Activated CD8-positive, alpha-beta memory T cell treated with anti-CD3 and anti-CD28 coated beads for 36 hours (primary cell): ENCODE measurements around the gene DECR2. TPM values are rescaled to one million over a fixed set of nuclear protein-coding genes. Genes with fewer than 3 reads are reported as not detected.

Experiments
- CTCF ChIA-PET: fragments of 350-600 bp; sonication (Branson Sonifier 250); formaldehyde crosslinking; loops from one replicate; lab custom pipeline; 2021; ENCODE audit warnings: antibody characterized with exemption; lab: Charles Lee
- POLR2A ChIA-PET: fragments of 350-600 bp; sonication (Branson Sonifier 250); formaldehyde crosslinking; loops from one replicate; lab custom pipeline; 2021; ENCODE audit warnings: antibody characterized with exemption; lab: Charles Lee
- total RNA-seq, 2 experiments: library from RNA; stranded (reverse); gene quantifications; one replicate each; pipeline ENCODE4 v1.2.3, GENCODE V29; 2021

The DECR2 gene
- total RNA-seq, 2 experiments from 2014 or later = 8.2 to 10.2 TPM

DNA sequence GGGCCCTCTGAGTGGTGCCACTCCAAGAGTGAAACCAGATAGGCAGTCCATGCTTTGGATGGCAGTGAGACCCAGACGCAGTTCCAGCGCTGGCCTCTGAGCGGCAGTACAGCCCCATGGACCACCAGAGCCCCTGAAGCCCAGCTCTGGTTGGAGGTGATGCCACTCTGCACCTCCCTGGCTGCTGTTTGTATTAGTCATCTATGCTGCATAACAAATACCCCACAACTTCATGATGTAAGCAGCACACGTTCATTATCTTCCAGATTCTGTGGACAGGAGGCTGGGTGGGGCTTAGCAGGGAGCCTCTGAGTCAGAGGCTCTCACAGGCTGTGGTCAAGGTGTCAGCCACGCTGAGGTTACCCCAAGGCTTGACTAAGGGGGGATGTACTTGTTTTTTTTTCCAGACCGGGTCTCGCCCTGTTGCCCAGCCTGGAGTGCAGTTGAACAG lies 9.8 kb upstream of the DECR2 start:
- ChIA-PET CTCF (interaction anchor here (0.7 to 1.9 kb wide), 11 partner anchors 9 to 905 kb away, joined by 3 to 6 read pairs (median 4); partner anchors contain the start of genes DECR2 and RAB11FIP3), POLR2A (interaction anchor here (0.7 to 1.4 kb wide), 4 partner anchors 8 to 348 kb away, joined by 3 to 4 read pairs (median 3); partner anchors contain the start of genes CAPN15 and RAB11FIP3)

DNA sequence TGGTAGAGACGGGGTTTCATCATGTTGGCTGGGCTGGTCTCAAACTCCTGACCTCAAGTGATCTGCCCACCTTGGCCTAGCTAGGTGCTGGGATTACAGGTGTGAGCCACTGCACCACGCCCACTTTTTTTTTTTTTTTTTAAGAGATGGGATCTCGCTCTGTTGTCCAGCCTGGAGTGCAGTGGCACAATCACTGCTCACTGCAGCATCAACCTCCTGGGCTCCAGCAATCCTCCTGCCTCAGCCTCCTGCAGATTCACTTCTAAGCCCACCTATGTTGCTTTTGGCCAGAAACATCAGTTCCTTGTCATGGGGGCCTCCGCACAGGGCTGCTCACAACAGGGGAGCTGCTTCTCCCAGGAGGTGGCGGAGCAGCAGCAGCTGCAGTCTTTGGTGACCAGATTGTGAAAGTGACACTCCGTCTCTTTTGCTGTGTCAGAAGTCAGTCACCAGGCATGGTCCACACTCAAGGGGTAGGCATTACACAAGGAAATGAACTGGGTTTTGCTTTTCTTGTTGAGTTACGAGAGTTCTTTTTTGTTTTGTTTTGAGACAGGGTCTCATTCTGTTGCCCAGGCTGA lies 9.1 kb upstream of the DECR2 start:
- POLR2A ChIA-PET = interaction anchor here (0.7 to 1.4 kb wide), 3 partner anchors 9 to 347 kb away, joined by 3 to 4 read pairs (median 3); partner anchors contain the start of gene CAPN15
- CTCF ChIA-PET = interaction anchor here (0.7 to 1.9 kb wide), 10 partner anchors 8 to 904 kb away, joined by 3 to 6 read pairs (median 4); partner anchors contain the start of genes DECR2 and RAB11FIP3

DNA sequence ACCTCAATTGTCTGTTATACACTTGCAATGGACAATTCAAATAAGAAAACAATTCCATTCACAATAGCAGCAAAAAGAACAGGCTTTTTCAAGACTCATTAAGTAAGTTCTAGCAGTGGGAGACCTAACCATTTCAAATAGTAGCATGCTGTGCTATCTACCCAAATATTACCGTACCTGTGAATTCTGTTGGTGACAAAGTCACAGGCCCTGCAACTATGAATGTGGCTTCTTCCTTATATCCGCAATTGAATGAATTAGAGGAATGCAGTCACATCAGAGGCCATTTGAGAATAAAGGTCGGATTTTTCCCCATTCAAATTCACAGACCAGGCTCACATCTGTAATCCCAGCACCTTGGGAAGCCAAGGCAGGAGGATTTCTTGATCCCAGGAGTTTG lies 5.5 kb upstream of the DECR2 start:
- POLR2A ChIA-PET = no interaction called here
- CTCF ChIA-PET = interaction anchor here (0.6 kb wide), 1 partner anchor 91 kb away, joined by 3 read pairs; no protein-coding TSS in a partner anchor

DNA sequence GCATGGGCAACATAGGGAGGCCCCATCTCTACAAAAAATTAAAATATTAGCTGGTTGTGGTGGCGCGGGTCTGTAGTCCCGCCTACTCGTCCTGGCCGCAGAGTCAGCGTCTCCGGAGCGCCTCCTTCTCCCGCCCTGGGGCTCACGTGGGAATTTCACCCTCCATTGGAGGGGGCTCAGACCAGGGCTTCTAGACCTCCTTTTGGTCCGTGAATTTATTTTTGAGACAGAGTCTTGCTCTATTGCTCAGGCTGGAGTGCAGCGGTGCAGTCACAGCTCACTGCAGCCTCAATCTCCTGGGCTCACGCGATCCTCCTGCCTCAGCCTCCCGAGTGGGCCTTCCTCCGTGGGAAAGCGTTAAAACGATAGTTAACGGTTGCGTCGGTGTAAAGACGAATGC lies 5.1 kb upstream of the DECR2 start:
- CTCF ChIA-PET = interaction anchor here (0.6 kb wide), 1 partner anchor 91 kb away, joined by 3 read pairs; no protein-coding TSS in a partner anchor
- POLR2A ChIA-PET = no interaction called here

DNA sequence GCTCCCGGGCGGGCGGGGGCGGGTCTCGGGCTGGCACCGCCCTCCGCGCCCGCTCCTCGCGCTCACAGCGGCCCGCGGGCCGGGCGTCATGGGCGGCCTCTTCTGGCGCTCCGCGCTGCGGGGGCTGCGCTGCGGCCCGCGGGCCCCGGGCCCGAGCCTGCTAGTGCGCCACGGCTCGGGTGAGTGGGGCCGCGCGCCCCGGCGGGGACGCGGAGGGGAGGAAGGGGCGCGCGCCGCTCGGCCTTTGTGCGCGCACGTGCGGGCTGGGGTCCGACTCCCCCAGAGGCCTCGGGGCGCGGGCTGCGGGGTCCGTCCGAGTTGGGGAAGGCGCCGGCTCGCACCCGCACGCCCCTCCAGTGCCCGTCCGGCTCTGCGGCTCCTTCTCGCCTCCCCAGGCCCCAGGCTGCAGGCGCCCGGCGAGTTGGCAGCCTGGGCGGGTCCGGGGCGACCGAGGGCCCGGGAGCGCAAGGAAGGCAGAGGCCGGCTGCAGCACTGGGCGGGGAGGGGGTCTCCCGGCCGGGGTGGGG lies 4.5 kb upstream of the DECR2 start, which contains the start of gene NME4:
Gene NME4 (plus strand): TSS at position 65 of the 527 bp plus-strand sequence. CDS start 24 bp downstream, at position 89.
- ChIA-PET CTCF (no interaction called here), POLR2A (no interaction called here)

DNA sequence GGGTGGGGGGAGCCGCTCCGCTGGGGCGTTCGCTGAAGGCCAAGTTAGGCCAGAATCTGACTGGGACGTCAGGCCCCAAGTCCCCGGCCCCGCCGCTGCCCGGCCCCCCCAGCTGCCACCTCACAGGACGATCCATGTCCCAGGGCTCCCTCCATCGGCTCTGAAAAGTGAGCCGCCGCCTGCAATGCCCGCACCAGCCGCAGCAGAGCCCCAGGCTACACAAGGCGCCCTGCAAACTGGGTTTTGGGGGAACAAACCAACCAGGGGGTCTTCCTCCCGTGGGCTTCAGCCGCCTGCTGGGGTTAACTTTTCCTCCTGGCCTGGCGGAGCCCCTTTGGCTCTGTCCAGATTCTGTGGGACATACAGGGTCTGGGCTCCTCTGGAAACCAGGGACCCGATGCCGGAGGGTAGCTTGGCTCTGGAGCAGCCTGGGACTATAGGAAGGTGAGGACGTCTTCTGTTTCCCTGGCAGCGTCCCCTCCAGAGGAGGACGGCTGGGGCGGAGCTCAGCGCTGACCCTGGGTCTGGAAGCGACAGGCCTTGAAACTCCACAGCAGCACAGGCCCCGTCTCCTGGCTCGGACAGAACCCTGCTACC lies 3.9 kb upstream of the DECR2 start:
- POLR2A ChIA-PET = interaction anchor here (1.0 kb wide), 1 partner anchor 27 kb away, joined by 3 read pairs; the partner anchor contains the start of gene RAB11FIP3
- CTCF ChIA-PET = no interaction called here

DNA sequence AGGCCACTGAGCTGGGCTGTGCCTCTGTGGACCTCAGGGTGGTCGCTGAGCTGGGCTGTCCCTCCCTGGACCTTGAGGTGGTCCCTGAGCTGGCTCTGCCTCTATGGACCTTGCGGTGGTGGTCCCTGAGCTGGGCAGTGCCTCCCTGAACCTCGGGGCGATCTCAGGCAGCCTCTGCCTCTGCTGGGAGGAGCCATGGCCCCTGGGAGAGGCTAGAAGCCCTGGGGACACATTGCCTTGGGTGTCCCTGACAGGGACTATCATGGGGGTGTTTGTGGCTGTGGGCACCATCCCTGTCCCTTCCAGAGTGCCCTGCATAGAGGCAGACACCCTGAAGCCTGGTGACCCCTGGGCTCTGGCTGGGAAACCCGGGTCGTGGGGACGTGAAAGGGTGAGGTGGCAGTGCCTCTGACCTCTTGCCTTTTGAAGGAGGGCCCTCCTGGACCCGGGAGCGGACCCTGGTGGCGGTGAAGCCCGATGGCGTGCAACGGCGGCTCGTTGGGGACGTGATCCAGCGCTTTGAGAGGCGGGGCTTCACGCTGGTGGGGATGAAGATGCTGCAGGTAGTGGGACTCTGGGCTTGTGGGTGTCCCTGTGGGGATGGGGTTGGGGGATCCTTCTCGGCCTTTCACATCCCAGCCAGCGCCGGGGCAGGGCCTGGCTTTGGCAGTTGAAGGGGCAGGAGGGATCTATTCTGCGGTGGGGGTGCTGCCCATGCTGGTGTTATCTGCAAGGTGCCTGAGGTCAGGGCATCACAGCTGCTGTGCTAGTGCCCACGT lies 2.9 kb upstream of the DECR2 start:
- POLR2A ChIA-PET = interaction anchor here (1.0 kb wide), 1 partner anchor 26 kb away, joined by 3 read pairs; the partner anchor contains the start of gene RAB11FIP3
- CTCF ChIA-PET = no interaction called here

DNA sequence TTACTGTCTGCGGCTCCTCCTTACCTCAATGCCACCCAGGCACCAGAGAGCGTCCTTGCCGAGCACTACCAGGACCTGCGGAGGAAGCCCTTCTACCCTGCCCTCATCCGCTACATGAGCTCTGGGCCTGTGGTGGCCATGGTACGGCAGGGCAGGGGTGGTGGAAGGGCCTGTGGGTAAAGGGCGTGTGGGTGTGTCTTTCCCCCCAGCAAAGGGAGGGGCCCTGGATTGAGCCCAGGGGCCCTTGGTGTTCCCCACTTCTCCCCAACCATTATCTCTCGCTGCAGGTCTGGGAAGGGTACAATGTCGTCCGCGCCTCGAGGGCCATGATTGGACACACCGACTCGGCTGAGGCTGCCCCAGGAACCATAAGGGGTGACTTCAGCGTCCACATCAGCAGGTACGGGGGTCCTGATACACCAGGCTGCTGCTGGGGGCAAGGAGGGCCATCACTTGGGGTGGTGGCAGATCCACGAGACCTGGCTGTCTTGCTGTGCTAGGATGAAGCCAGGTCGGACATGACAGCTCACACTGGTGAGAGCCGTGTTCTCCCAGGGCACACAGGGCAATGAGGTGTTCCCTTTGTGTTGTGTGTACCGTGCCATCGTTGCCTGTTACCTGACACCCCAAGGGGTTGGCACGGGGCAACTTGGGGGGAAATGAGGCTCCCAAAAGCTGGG lies 2.2 kb upstream of the DECR2 start:
- ChIA-PET CTCF (interaction anchor here (1.8 to 2.1 kb wide), 2 partner anchors 9 to 282 kb away, joined by 3 to 4 read pairs; no protein-coding TSS in a partner anchor), POLR2A (no interaction called here)

DNA sequence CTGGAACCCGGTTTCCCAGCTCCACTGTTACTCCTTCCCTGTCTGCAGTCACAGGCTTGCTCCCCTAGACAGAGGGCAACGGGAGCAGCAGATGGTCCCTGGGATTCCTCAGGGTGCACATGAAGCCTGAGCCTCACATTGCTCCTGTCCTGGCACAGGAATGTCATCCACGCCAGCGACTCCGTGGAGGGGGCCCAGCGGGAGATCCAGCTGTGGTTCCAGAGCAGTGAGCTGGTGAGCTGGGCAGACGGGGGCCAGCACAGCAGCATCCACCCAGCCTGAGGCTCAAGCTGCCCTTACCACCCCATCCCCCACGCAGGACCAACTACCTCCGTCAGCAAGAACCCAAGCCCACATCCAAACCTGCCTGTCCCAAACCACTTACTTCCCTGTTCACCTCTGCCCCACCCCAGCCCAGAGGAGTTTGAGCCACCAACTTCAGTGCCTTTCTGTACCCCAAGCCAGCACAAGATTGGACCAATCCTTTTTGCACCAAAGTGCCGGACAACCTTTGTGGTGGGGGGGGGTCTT lies 1.6 kb upstream of the DECR2 start:
- CTCF ChIA-PET = interaction anchor here (1.2 to 2.1 kb wide), 3 partner anchors 8 to 283 kb away, joined by 3 to 5 read pairs (median 4); no protein-coding TSS in a partner anchor
- POLR2A ChIA-PET = no interaction called here

DNA sequence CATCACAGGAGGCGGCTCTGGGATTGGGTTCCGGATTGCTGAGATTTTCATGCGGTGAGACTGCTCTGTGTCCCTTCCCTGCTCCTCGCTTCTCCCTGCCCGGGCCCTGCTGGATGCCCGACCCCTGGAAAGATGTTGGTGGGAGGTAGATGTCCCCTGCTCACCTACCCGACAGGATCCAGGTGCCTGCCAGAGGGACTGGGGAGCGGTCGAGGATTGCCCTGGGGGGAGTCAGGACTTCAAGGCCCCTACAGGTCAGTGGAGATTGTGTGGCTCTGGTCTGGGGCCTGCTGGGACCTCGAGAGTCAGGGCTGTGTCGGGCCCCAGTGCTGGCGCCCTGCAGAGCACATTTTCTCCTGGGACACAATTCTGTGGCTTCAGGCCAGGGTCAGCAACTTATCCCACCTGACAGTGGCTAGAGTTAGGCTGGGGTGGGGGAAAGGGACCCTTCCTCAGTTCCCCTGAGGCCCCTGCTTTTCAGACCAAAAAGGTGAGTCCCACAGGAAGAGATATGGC lies 3.3 kb downstream of the DECR2 start:
- POLR2A ChIA-PET = no interaction called here
- CTCF ChIA-PET = interaction anchor here (1.1 kb wide), 1 partner anchor 22 kb away, joined by 3 read pairs; no protein-coding TSS in a partner anchor

DNA sequence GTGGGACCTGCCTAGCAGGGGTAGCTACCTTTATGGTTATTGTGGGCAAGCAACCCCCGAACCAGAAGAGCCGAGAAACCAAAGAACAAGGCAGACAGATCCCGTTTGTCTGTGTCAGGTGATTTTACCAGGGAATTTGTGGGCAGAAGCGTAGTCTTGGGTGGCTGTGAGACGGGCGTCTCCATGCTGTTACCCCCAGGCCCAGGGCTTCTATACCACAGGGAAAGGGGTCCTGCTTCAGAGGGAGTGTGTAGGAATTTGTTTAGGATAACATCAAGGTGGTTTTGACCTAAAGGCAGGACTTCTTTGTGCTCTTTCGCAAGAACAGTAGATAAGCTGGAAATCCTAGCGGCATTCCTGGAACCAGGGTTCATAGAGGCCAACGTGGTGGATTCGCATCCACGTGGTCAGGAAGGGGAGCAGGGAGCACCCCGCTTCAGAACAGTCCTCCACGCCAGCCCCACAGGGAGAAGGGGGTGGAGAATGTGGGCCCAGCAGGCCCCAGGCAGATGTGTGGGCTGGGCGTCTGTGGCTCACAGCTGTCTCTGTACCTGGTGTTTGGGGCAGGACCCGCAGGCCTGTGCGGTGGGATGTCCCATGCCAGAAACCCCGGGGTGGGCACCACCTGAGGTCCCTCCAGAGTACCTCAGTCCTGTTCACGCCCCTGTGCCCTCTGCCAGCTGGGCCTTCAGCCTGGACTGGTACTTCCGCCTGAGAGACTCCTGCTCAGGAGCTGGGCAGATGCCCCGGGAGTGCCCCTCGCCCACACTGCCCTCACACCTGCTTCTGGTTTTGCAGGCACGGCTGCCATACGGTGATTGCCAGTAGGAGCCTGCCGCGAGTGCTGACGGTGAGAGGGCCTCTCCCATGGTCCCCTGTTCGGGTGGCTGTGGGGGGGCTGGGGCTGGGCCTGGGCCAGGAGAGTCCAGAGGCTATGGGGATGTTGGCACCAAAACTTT lies 4.1 kb downstream of the DECR2 start:
- ChIA-PET CTCF (interaction anchor here (1.1 kb wide), 1 partner anchor 22 kb away, joined by 3 read pairs; no protein-coding TSS in a partner anchor), POLR2A (no interaction called here)

DNA sequence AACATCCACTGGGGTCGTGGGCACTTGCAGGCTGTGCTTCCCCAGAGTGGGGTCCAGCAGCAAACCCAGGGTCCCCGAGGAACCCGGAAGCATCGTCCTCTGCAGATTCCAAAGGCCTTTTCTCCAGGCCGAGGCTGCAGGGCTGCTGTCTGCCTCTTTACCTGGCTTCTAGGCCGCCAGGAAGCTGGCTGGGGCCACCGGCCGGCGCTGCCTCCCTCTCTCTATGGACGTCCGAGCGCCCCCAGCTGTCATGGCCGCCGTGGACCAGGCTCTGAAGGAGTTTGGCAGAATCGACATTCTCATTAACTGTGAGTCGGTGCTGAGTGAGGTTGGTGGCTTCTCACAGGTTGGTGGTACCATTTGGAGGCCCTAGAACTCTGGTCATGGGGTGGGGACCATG lies 5.6 kb downstream of the DECR2 start:
- POLR2A ChIA-PET = interaction anchor here (0.6 kb wide), 1 partner anchor 21 kb away, joined by 3 read pairs; no protein-coding TSS in a partner anchor
- CTCF ChIA-PET = no interaction called here

DNA sequence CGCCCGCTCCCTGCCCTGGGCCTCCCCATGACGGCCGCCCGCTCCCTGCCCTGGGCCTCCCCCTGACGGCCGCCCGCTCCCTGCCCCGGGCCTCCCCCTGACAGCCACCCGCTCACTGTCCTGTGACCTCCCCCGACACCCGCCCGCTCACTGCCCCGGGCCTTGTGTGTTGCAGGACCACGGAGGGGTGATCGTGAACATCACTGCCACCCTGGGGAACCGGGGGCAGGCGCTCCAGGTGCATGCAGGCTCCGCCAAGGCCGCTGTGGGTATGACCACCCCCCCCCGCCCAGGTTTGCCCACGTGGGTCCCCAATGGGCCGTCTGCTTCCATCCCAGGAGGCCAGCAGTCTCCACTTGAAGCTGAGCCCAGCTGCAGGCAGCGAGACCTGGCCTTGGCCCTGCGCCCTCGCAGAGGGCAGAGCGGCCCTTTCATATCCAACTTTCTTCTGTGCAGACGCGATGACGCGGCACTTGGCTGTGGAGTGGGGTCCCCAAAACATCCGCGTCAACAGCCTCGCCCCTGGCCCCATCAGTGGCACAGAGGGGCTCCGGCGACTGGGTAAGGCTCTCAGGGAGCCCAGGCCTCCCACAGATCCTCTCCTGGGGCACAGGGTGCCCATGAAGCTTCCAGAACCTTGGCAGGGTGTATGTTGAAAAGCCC lies 9.0 kb downstream of the DECR2 start:
- CTCF ChIA-PET = no interaction called here
- POLR2A ChIA-PET = no interaction called here

DNA sequence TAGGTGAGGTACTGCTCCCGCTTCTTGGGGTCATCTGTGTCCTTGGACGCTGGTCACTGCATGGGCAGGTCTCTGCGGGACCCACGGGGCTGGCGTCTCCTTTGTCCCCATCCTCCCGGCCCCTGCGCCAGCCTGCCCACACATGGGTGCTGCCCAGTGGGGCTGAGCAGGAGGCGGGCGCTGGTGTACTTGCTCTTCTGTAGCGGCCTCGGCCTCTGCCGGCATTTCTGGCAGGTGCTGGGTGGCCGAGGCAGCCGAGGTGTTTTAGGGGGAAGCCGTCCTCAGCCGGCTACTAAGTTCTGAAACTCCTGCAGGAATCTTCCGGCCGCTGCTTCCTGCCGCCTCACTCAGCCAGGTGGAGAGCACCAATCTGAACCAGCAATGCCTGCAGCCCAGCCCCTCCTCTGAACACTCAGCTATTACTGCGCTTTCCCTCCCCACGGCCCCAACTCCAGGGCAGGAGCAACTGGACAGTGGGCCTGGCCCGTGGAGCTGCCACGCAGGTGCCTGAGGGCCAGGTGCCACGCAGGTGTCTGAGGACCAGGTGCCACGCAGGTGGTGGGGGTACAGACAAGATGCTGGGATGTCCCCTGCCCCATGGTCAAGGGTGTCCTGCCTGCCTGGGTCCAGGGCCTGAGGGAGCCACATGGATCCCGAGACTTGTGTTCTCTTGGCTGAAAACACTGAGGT lies 10.0 kb downstream of the DECR2 start:
- ChIA-PET CTCF (no interaction called here), POLR2A (no interaction called here)

DNA sequence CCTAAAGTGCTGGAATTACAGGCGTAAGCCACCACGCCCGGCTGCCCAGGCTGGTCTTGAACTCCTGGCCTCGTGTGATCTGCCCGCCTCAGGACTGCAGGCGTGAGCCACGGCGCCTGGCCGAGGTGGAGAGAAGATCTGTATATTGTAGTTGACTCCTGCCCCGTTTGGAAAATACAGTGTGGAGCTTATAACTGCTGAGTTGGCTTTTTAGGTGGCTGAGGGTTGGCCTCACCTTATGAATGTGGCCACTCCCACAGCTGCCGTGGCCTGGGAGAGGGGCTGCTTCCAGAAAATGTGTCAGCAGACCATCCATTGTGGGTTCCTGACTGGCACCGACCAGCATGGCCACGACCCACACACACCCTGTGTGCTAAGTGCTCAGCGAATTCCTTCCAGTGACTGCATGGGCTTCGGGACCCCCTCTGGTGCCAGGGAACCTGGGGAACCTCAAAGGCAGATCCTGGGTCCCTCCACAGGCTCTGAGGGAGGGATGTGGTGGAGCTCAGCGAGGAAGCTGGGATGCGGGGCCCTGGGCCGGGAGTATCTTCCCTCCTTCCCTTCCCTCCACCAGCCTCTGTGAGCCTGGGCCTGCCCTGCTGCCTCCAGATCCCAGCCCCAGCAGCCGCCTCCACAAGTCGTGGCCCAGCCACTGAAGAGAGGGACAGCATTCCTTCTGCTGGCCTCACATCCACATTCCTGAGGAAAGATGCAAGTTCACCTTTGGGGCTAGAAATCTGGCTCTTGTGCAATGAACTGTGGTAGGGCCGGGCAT lies 12.9 kb downstream of the DECR2 start:
- ChIA-PET POLR2A (no interaction called here), CTCF (no interaction called here)
